B cell (primary cell): Measurements from ENCODE around the gene HOTAIR.

Experiments used
- EZH2 ChIP-seq: IDR thresholded peaks from 2 replicates; pipeline ENCODE4 v1.6.1; 2012; ENCODE audit warnings: borderline replicate concordance, low read depth, mild to moderate bottlenecking, moderate library complexity, low read length; ENCODE audit not compliant: insufficient read depth, poor library complexity, severe bottlenecking
- TF ChIP-seq, protein P1 (sequence below): fragments of 200-600 bp; IDR thresholded peaks from one replicate; pipeline ENCODE4 v1.8.0; 2022; ENCODE audit warnings: antibody characterized with exemption, mild to moderate bottlenecking

DNA sequence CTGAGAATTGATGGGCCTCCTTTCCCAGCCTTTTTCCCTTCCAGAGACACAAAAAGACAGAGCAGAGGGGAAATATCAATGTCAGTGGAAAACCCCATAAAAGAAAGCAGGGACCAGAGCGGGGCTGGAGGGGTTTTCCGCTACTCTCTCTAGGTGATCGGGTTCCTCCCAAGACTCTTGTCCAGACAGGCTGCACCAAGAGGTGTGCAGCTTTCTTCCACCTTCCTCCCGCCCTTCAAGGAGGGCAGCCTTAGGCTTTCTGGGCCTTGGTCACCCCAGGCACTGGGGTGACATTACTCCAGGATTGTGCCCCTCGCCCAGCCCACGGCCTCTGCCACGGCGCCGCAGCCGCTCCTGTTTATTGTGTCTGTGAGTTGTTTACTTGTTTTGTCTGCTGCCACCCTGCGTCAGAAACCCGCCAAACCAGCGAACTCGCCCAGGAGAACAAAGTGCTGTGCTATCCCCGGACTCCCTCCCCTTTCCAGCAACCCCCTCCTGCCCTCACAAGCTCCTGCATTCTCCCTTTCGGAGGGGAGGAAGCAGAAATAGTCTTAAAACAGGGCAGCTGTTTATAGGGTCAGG lies 46.8 kb upstream of the HOTAIR start:
- TF ChIP-seq, protein P1, sequence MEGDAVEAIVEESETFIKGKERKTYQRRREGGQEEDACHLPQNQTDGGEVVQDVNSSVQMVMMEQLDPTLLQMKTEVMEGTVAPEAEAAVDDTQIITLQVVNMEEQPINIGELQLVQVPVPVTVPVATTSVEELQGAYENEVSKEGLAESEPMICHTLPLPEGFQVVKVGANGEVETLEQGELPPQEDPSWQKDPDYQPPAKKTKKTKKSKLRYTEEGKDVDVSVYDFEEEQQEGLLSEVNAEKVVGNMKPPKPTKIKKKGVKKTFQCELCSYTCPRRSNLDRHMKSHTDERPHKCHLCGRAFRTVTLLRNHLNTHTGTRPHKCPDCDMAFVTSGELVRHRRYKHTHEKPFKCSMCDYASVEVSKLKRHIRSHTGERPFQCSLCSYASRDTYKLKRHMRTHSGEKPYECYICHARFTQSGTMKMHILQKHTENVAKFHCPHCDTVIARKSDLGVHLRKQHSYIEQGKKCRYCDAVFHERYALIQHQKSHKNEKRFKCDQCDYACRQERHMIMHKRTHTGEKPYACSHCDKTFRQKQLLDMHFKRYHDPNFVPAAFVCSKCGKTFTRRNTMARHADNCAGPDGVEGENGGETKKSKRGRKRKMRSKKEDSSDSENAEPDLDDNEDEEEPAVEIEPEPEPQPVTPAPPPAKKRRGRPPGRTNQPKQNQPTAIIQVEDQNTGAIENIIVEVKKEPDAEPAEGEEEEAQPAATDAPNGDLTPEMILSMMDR, result no peak
- TF ChIP-seq EZH2, result no peak
